ENCODE measurements around the gene MISP.

Gene MISP

DNA sequence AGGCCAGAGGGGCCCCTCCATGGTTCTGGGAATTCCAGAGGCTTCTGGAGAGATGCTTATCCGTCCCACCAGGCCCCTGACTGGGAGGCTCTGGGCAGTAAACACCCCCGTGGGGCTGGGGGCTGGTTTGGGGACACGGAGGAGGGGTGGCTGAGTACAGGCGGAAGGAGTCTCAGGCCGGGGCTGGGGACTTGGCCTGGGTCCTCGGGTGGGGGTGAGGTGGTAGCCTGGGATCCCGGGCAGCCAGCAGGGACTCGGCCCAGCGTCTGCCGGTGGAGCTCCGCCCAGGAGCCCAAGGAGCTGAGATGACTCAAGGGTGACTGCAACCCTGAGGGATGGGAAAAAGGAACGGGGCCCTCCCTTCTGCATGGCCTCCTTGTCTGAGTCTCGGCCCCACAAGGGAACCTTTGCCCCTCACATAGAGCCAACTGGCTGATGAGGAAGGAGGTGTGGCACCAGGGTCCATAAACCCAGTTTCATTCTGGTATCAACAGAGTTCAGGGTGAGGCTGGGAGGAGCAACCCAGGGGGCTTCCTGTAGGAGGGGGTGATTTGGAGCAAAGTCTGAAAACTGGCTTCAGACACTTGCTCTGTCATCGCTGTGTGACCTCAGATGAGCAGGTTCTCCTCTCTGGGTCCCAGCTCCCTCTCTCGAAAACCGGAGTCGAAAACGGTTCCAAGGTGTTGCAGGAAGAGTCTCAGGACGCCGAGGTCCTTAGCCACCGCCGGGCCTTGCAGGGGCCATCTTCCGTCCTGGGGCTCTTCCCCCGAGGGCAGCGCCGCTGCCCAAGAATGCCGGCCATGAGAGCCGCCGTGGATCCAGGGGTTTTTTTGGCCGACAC lies 809 bp downstream of the MISP start:
- Histone ChIP-seq H3K4me3 (ENCODE audit: low read depth, low read length) (no peak overlapping the region), H3K9ac (ENCODE audit: low read length) (no peak overlapping the region), H3K27ac (ENCODE audit: low read depth, low read length) (no peak overlapping the region), H3K4me2 (ENCODE audit: low read length) (no peak overlapping the region), H3K36me3 (ENCODE audit: control insufficient read depth in 1 of 2, insufficient read depth in 2 of 2, low read length in 2 of 2) (no peaks in the 10 kb centered on the region), H3K79me1 (ENCODE audit: low read length) (no peaks in the 10 kb centered on the region), H2BK12ac (ENCODE audit: low read length) (peak overlapping the region; percentile 63), H3K79me2 (ENCODE audit: control insufficient read depth, insufficient read depth, low read length, poor library complexity) (no peaks in the 10 kb centered on the region), H4K12ac (ENCODE audit: low read depth, low read length) (no peak overlapping the region), H3K9me3 (ENCODE audit: insufficient read depth, low read depth, low read length) (peaks cover 11% of the 10 kb centered on the region), H3K4me1 (ENCODE audit: control insufficient read depth in 1 of 2, insufficient read depth in 2 of 2, low read length in 2 of 2) (peaks cover 11 to 12% of the 10 kb centered on the region in 2 experiments), H3K4ac (ENCODE audit: low read depth, low read length) (no peak overlapping the region), H3K14ac (ENCODE audit: low read length) (no peak overlapping the region), H2AK5ac (ENCODE audit: low read length) (no peak overlapping the region), H2AFZ (ENCODE audit: insufficient read depth, low read length, poor library complexity) (no peak overlapping the region), H3K23ac (ENCODE audit: low read length) (no peak overlapping the region), H4K8ac (ENCODE audit: low read depth, low read length) (no peak overlapping the region), H2BK5ac (ENCODE audit: low read depth, low read length, poor library complexity) (no peak overlapping the region), H4K91ac (ENCODE audit: low read depth, low read length) (peak overlapping the region; percentile 61), H3K27me3 (ENCODE audit: insufficient read depth, low read length) (no peaks in the 10 kb centered on the region), H2BK120ac (ENCODE audit: insufficient read depth, low read length, poor library complexity) (peak overlapping the region; percentile 8), H3K18ac (ENCODE audit: low read length) (no peak overlapping the region)
- no CpG with 5 or more reads among the region's 30 CpGs for WGBS (ENCODE audit: extremely low coverage, insufficient coverage, insufficient read length)
- DNase-seq: peak; percentile 67 to 74

- no peak overlapping the region for H3K9ac ChIP-seq (ENCODE audit: low read length)
- peaks cover 11 to 12% of the 10 kb centered on the region in 2 experiments for H3K4me1 ChIP-seq (ENCODE audit: control insufficient read depth in 1 of 2, insufficient read depth in 2 of 2, low read length in 2 of 2)
- no peak overlapping the region for H3K14ac ChIP-seq (ENCODE audit: low read length)
- DNase-seq: peak; percentile 92 to 93
- no peak overlapping the region for H3K18ac ChIP-seq (ENCODE audit: low read length)
- no peaks in the 10 kb centered on the region for H3K27me3 ChIP-seq (ENCODE audit: insufficient read depth, low read length)
- no peak overlapping the region for H4K91ac ChIP-seq (ENCODE audit: low read depth, low read length)
- H3K4me3 ChIP-seq (ENCODE audit: low read depth, low read length): no peak overlapping the region
- no peaks in the 10 kb centered on the region for H3K79me1 ChIP-seq (ENCODE audit: low read length)
- H2AK5ac ChIP-seq (ENCODE audit: low read length): no peak overlapping the region
- peaks cover 15% of the 10 kb centered on the region for H3K9me3 ChIP-seq (ENCODE audit: insufficient read depth, low read depth, low read length)
- H2BK12ac ChIP-seq (ENCODE audit: low read length): no peak overlapping the region
- no peak overlapping the region for H3K4me2 ChIP-seq (ENCODE audit: low read length)
- H3K4ac ChIP-seq (ENCODE audit: low read depth, low read length): no peak overlapping the region
- H3K27ac ChIP-seq (ENCODE audit: low read depth, low read length): no peak overlapping the region
- WGBS (ENCODE audit: extremely low coverage, insufficient coverage, insufficient read length): no CpG with 5 or more reads among the region's 39 CpGs
- no peak overlapping the region for H2BK120ac ChIP-seq (ENCODE audit: insufficient read depth, low read length, poor library complexity)
- no peak overlapping the region for H2AFZ ChIP-seq (ENCODE audit: insufficient read depth, low read length, poor library complexity)
- no peaks in the 10 kb centered on the region for H3K79me2 ChIP-seq (ENCODE audit: control insufficient read depth, insufficient read depth, low read length, poor library complexity)
- H4K12ac ChIP-seq (ENCODE audit: low read depth, low read length): no peak overlapping the region
- no peak overlapping the region for H3K23ac ChIP-seq (ENCODE audit: low read length)
- no peak overlapping the region for H2BK5ac ChIP-seq (ENCODE audit: low read depth, low read length, poor library complexity)
- no peaks in the 10 kb centered on the region for H3K36me3 ChIP-seq (ENCODE audit: control insufficient read depth in 1 of 2, insufficient read depth in 2 of 2, low read length in 2 of 2)
- H4K8ac ChIP-seq (ENCODE audit: low read depth, low read length): no peak overlapping the region
These were observed 2.0 kb downstream of the MISP start for GRCh38 chr19:752652-753517.

- no peak overlapping the region for H3K18ac ChIP-seq (ENCODE audit: low read length)
- H3K4me3 ChIP-seq (ENCODE audit: low read depth, low read length): no peak overlapping the region
- H3K79me2 ChIP-seq (ENCODE audit: control insufficient read depth, insufficient read depth, low read length, poor library complexity): no peaks in the 10 kb centered on the region
- H2AK5ac ChIP-seq (ENCODE audit: low read length): no peak overlapping the region
- no peak overlapping the region for H3K14ac ChIP-seq (ENCODE audit: low read length)
- H3K4ac ChIP-seq (ENCODE audit: low read depth, low read length): no peak overlapping the region
- H3K27me3 ChIP-seq (ENCODE audit: insufficient read depth, low read length): no peaks in the 10 kb centered on the region
- no peak overlapping the region for H3K9ac ChIP-seq (ENCODE audit: low read length)
- peaks cover 11 to 12% of the 10 kb centered on the region in 2 experiments for H3K4me1 ChIP-seq (ENCODE audit: control insufficient read depth in 1 of 2, insufficient read depth in 2 of 2, low read length in 2 of 2)
- WGBS (ENCODE audit: extremely low coverage, insufficient coverage, insufficient read length): no CpG with 5 or more reads among the region's 9 CpGs
- no peak overlapping the region for H2AFZ ChIP-seq (ENCODE audit: insufficient read depth, low read length, poor library complexity)
- H3K79me1 ChIP-seq (ENCODE audit: low read length): no peaks in the 10 kb centered on the region
- peaks cover 19% of the 10 kb centered on the region for H3K9me3 ChIP-seq (ENCODE audit: insufficient read depth, low read depth, low read length)
- H3K27ac ChIP-seq (ENCODE audit: low read depth, low read length): no peak overlapping the region
- no peak overlapping the region for H4K8ac ChIP-seq (ENCODE audit: low read depth, low read length)
- no peak overlapping the region for H2BK120ac ChIP-seq (ENCODE audit: insufficient read depth, low read length, poor library complexity)
- no peak overlapping the region for H2BK5ac ChIP-seq (ENCODE audit: low read depth, low read length, poor library complexity)
- DNase-seq: no peak
- H2BK12ac ChIP-seq (ENCODE audit: low read length): no peak overlapping the region
- H3K4me2 ChIP-seq (ENCODE audit: low read length): no peak overlapping the region
- H3K36me3 ChIP-seq (ENCODE audit: control insufficient read depth in 1 of 2, insufficient read depth in 2 of 2, low read length in 2 of 2): no peaks in the 10 kb centered on the region
- H3K23ac ChIP-seq (ENCODE audit: low read length): no peak overlapping the region
- H4K91ac ChIP-seq (ENCODE audit: low read depth, low read length): no peak overlapping the region
- no peak overlapping the region for H4K12ac ChIP-seq (ENCODE audit: low read depth, low read length)
These were observed 3.6 kb downstream of the MISP start for GRCh38 chr19:754530-754929.

GRCh38 chr19:755063-755462 lies 4.2 kb downstream of the MISP start:
- no peak overlapping the region for H2BK5ac ChIP-seq (ENCODE audit: low read depth, low read length, poor library complexity)
- H3K36me3 ChIP-seq (ENCODE audit: control insufficient read depth in 1 of 2, insufficient read depth in 2 of 2, low read length in 2 of 2): no peaks in the 10 kb centered on the region
- no peak overlapping the region for H3K23ac ChIP-seq (ENCODE audit: low read length)
- H3K18ac ChIP-seq (ENCODE audit: low read length): no peak overlapping the region
- no peak overlapping the region for H4K12ac ChIP-seq (ENCODE audit: low read depth, low read length)
- H3K4me2 ChIP-seq (ENCODE audit: low read length): no peak overlapping the region
- H2AFZ ChIP-seq (ENCODE audit: insufficient read depth, low read length, poor library complexity): no peak overlapping the region
- no peak overlapping the region for H4K91ac ChIP-seq (ENCODE audit: low read depth, low read length)
- no peak overlapping the region for H4K8ac ChIP-seq (ENCODE audit: low read depth, low read length)
- H3K9ac ChIP-seq (ENCODE audit: low read length): no peak overlapping the region
- no peak overlapping the region for H3K4ac ChIP-seq (ENCODE audit: low read depth, low read length)
- H3K14ac ChIP-seq (ENCODE audit: low read length): no peak overlapping the region
- H3K4me3 ChIP-seq (ENCODE audit: low read depth, low read length): no peak overlapping the region
- H3K4me1 ChIP-seq (ENCODE audit: control insufficient read depth in 1 of 2, insufficient read depth in 2 of 2, low read length in 2 of 2): peaks cover 11 to 12% of the 10 kb centered on the region in 2 experiments
- H3K79me2 ChIP-seq (ENCODE audit: control insufficient read depth, insufficient read depth, low read length, poor library complexity): no peaks in the 10 kb centered on the region
- no peak overlapping the region for H2BK12ac ChIP-seq (ENCODE audit: low read length)
- peaks cover 19% of the 10 kb centered on the region for H3K9me3 ChIP-seq (ENCODE audit: insufficient read depth, low read depth, low read length)
- no peak overlapping the region for H2BK120ac ChIP-seq (ENCODE audit: insufficient read depth, low read length, poor library complexity)
- H3K27ac ChIP-seq (ENCODE audit: low read depth, low read length): no peak overlapping the region
- WGBS (ENCODE audit: extremely low coverage, insufficient coverage, insufficient read length): no CpG with 5 or more reads among the region's 15 CpGs
- H3K79me1 ChIP-seq (ENCODE audit: low read length): no peaks in the 10 kb centered on the region
- DNase-seq: no peak
- no peaks in the 10 kb centered on the region for H3K27me3 ChIP-seq (ENCODE audit: insufficient read depth, low read length)
- H2AK5ac ChIP-seq (ENCODE audit: low read length): no peak overlapping the region

All from trophoblast cell (in vitro differentiated cells and primary cell).